NCI-H128 (cell line): Measurements from ENCODE around the gene PCBD2.
"Not testable (repeated sequence)": the region's sequence is repeated elsewhere in the genome, so short reads cannot be mapped to it uniquely, and the experiment has no call there.

ENCODE experiments used
- DNase-seq: peaks from one replicate; lab custom pipeline; 2025; ENCODE audit not compliant: unreplicated experiment; lab: John Stamatoyannopoulos, UW

PCBD2 gene

DNA sequence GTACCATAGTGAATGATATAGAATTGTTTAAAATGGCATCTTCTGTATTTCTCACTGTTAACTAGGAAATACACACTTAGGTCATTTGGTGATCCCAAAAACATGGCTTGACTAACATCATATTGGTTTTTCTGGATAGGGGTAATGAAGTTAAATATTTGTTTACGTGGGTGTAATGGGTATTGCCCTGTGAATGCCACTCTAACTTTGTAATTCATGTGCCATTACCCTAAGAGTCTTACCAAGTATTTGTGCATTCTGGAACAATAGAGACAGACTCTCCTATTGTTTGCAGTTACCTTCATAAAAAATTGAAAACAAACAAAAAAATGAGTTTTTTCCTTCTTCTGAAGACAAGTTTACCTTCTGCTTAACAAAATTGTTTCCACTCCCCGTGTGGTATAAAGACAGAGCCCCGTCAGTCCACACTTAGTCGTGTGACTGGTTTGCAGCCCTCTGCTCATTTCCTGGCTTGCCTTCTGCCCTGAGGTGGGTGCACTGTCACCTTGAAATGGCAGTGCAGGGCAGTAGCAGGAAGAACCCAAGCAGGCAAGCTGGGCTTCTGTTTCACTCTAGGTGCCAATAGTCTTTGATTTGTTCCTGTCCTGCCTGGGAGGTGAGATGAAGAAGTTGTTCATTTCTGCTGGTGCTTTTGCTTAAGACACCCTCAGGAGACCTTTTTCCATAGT is 53.1 kb downstream of the PCBD2 start:
- no peak for DNase-seq

DNA sequence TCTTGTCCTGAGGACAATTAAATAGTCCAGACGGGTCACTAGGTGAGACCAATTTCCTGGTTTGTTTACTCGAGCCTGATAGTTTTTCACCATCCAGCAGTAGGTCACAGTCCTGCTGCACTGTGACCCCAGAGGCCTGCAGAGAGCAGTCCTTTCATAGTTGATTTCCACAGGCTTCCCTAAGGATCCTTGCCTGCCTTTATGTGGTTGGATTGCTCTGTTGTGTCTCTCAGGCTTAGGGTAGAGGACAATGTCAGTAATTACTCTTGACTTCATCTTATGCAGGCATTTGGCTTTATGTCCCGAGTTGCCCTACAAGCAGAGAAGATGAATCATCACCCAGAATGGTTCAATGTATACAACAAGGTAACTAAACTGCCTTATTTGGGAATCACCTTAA is 53.8 kb downstream of the PCBD2 start:
- DNase-seq, result no peak

DNA sequence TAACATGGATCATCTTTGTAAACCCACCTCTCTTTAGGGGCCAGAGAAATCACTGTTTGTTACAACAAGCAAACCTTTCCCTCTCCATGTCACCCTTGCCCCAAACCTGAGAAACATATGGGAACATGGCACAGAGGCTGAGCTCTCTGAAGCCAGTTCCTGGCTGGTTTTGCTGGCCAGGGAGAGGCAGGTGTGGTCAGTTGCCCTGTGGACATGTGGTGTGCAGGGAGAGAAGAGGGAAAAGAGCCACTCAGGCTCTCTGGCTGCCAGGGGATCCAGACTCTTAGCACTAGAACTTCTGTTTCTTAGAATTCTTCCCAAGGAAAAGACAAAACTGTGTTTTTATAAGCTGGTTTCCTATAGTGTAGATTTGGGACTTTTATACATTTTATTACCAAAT is 58.2 kb downstream of the PCBD2 start:
- no peak for DNase-seq

DNA sequence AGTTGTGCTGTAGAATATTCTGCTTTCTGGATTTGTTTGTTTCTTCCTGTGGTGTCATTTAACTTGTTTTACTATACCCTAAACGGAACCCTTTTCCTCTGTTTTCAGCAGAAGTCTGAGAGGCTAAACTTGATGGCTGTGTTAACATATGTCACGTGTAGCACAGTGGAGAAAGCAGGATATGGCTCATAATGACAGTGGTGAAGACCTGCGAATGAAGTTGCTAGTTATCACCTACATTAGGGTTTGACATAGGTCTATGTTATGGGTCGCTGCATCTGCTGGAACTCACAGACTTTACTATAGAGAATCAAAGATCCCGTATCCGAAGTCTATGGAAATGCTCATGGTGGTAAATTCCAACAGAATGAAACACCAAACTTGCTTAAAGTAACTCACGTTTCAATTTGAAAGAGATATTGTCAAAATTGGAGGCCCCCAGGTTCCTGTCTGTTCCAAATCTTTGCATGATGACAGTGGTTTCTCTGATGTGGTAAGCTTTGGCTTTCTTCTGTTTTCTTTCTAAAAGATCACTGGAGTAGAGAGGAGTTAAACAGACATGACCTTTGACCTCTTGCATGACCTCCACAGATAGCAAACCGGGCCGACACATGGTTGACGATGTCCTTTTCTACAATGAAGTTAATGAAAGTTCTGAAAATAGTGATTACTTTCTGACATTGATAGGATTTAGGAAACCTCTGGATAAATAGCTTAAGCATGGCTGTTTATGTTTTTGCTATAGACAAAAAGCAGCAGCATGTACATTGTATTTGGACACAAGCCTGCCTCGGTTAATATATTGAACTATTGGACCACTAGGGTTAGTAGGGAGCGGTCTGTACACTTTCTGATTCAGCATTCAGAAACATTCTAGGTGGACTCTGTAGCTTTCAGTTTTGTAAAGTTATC is 59.7 kb downstream of the PCBD2 start:
- no peak for DNase-seq

DNA sequence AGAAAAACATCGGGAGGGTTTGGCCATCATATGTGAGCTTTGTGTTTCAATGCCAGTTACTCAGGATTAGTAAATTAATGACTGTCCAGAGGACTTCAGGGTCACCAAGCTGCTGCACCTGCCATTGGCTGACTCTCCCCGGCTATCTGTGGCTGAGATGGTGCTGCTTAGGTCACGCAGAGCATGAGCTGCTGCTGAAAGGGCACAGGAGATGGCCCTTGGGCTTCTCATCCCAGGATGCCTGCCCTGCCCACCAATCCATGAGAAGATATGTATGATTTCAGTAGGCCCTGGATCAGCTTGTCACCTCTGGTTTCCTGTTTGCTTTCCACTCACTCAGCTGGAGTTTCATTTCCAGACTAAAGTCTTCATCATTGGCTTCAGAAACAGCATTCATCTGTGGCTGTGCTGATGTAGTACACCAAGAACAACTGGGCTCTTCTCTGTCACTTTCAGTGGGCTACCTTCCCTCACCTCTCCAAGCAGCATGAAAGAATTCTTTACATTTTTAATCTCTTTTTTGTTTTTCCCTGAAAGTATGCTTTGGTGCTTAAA is 60.4 kb downstream of the PCBD2 start:
- no peak for DNase-seq

DNA sequence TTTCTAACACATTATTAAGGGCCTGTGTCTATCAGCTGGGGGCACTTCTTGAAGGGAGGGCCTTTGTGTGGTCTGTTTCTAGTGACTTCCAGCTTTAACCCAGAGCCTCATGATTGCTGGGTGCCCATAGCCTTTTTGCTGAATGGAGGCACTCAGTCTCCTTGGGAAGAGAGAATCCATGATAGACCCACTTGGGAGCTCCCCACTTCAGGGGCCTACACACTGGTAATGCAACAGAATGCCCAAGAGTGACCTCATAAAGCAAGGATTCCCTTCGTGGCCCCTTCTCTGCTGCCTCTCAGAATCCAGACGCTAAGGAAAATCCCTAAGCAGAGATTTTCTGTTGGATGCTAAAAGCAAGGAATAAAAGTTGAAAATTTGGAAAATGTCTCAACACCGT is 62.7 kb downstream of the PCBD2 start, which contains the start of gene CATSPER3:
Gene CATSPER3 (plus strand): TSS at position 301 of the 400 bp plus-strand sequence. CDS start 85 bp downstream, at position 386.
- no peak for DNase-seq

DNA sequence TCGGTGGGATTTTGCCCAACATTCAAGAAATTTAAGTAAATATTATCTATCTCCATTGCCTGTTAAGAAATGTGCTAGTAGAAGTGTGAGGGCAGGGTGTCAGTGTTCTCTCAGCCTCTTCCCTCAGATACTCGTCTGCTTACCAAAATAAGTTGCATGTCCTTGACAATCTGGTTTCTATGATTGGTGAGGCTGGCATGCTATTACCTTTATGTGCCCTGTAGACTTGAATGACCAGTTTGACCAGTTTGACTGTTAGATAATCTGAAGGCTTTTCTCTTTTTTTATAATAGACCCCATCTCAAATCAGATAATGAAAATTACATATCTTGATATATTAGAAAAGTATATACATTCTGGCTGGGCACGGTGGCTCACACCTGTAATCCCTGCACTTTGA is 63.1 kb downstream of the PCBD2 start:
- DNase-seq, result no peak

DNA sequence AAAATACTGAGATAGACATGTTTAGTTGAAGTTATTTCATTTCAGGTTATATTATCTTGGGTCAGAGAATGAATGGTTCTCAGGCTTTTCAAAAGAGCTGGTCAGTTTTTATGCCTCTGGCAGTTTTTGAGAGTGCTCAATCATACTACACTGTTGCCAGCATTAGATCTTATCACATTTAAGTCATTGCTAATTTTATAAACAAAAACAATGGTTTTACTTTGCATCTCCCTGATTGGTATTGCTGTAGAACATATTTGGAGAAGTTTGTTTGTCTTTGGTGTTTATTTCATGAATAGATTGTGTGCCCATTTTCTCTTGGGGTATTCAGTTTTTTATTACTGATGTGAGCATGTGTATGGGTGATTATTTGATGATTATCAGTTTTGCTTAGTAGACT is 64.2 kb downstream of the PCBD2 start:
- DNase-seq, result no peak

DNA sequence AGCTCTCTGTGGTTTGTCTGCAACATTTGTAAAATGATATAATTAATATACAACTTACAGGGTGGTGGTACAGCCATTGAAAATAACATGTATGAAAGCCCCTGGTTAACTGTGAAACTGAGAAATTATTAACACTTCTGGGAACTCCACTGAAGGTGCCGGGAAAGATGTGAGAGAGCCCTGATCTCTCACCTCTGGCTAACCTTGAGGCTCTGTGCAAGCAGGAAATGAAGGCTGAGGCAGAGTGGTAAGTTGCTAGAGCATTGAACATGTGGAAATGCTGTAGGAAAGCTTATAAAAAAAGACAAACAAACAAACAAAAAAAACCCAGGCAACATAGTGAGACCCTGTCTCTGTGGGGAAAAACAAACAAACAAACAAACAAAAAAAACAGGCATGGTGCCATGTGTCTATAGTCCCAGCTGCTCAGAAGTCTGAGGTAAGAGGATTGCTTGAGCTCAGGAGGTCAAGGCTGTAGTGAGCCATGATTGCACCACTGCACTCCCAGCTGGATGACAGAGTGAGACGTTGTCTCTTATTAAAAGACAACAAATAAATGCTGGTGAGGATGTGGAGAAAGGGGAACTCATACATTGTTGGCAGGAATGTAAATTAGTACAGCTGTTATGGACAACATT is 70.3 kb downstream of the PCBD2 start:
- no peak for DNase-seq

DNA sequence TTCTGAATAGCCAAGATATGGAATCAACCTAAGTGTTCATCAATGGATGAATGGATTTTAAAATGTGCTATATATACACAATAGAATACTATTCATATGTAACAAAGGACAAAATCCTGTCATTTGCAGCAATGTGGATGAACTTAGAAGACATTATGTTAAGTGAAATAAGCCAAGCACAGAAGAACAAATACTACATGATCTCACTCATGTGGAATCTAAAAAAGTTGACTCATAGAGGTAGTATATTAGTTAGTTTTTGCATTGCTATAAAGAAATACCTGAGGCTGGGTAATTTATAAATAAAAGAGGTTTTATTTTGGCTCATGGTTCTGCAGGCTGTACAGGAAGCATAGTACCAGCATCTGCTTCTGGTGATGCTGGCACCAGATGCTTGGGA is 70.9 kb downstream of the PCBD2 start:
- DNase-seq, result no peak

DNA sequence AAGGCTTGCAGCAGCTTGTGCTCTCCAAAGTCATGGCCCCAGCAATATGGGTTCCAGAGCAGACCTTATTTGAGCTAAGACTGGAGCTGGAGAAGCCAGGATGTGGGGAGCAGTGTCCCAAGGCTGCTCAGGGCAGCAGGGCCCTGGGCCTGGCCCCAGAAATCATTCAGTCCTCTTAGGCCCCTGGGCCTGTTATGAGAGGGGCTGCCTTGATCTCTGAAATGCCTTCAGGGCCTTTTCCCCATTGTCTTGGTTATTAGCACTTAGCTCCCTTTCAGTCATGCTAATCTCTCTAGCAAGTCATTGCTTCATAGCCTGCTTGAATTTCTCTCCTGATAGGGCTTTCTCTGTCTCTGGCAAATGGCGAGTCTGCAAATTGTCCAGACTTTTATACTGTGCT is 71.9 kb downstream of the PCBD2 start:
- DNase-seq, result no peak

DNA sequence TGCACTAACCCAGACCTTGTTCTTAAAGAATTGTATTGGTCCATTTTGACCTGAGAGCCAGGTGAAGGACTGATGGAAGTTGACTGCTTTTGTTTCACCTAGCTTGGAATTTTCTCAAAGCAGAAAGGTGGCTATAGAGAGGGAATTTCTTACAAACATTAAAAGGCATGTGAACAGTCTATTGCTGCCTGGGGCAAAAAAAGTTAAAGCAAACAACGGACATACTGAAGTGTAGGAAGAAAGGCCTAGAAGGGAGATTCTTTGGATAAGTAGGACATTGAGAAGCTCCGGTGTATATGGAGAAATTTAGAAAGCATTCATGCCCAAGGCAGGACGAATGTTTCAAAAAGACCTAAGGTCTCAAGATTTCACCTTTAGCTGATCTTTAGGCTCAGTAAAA is 74.5 kb downstream of the PCBD2 start:
- DNase-seq, result no peak

DNA sequence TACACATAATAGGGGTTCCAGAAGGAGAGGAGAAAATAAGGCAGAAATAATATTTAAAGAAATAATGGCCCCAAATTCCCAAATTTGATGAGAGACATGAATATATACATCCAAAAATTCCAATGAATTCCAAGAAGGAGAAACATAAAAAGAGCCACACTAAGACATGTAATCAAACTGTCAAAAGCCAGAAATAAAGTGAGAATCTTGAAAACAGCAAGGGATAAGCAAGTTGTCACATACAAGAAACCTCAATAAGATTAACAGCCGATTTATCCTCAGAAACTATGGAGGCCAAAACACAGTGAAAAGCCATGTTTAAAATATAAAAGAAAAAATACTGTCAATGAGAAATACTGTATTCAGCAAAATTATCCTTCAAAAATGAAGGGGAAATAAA is 77.3 kb downstream of the PCBD2 start:
- DNase-seq, result no peak

DNA sequence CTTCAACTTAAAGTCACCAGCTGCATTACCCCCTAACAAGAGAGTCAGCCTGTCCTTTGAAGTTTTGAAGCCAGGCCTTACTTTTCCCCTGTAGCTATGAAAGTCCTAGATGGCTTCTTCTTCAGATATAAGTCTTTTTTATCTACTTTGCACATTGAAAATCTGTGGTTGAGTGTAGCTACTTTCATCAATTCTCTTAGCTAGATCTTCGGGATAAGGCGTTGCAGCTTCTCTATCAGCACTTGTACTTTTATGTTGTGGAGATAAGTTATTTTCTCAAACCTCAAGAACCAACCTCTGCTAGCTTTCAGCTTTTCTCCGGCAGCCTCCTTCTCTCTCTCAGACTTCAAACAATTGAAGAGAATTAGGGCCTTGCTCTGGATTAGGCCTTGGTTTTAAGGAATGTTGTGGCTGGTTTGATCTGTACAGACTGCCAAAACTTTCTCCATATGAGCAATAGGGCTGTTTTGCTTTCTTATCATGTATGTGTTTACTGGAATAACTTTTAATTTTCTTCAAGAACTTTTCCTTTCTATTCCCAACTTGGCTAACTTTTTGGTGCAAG is 84.4 kb downstream of the PCBD2 start:
- DNase-seq, result no peak

DNA sequence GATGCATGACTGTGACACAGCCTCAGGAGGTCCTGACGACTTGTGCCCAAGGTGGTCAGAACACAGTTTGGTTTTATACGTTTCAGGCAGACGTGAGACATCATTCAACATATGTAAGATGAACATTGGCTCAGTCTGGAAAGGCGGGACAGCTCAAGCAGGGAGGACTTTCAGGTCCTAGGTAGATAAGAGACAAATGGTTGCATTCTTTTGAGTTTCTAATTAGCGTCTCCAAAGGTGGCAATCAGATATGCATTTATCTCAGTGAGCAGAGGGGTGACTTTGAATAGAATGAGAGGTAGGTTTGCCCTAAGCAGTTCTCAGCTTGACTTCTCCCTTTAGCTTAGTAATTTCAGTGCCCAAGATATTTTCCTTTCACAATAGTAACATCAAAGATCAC is 85.3 kb downstream of the PCBD2 start:
- DNase-seq, result not testable (repeated sequence)

DNA sequence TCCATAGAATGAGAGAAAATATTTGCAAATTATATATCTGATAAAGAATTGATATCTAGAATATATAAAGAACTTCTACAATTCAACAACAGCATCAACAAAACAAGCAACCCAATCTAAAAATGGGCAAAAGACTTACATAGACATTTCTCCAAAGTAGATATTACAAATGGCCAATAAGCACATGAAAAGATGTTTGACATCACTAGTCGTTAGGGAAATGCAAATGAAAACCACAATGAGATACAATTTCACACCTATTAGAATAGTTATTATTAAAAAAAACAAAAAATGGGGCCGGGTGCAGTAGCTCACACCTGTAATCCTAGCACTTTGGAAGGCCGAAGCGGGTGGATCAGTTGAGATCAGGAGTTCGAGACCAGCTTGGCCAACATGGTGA is 87.2 kb downstream of the PCBD2 start:
- no peak for DNase-seq

DNA sequence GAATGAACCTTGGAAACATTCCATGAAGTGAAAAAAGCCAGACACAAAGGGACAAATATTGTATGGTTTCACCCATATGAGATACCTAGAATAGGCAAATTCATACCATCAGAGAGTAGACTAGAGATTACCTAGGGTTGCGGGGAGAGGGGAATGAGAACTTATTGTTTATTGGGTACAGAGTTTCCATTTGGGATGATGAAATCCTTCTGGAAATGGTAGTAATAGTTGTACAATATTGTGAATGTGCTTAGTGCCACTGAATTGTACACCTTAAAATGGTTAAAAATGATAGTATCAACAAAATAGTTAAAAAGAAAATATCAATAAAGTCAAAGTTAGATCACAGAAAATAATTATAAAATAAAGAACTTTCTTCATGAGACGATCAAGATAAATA is 88.2 kb downstream of the PCBD2 start:
- DNase-seq, result no peak

DNA sequence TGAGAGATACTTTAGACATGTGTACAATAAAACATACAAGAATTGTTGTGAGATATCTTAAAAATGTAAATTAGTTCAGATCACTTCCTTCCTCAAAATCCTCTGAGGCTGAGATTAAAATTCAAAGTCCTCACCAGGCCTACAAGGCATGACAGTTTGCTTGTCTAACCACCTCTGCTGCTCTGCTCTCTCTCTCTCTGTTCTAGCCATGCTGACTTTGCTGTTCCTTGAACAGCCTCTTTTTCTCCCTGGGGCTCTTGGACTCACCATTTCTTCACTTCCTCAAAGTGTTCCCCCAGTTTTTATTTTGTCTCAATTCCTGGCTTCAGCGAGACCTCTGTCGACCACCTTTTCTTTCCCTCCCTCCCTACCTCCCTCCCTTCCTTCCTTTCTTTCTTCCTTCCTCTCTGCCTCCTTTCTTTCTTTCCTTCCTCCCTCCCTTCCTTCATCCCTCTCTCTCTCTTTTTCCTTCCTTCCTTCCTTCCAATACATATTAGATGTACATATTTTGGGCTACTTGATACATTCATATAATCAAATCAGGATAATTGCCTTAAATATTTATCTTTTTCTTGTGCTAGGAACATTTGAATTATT is 89.7 kb downstream of the PCBD2 start:
- no peak for DNase-seq

DNA sequence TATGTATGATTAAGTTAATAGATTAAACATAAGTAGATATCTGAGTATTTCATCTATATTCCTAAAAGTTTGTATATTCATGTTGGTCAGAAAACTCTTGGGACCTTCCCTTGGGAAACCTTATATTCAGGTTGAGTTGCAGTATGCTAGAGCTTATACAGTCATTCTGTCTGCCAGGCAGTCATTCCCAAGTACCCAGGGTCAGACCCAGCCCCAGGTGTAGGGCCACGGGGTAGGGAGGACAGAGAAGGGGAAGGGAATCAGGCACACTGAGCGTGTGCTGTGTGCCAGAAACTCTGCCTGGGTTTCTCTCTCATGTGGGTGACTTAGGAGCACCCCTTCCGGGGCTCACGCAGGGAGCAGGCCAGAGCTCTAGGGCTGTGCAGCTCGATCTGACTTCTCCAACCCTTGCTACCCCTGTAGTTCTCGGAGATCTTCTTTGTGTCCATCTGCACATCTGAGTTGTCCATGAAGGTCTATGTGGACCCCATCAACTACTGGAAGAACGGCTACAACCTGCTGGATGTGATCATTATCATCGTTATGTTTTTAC is 91.0 kb downstream of the PCBD2 start:
- DNase-seq, result no peak

DNA sequence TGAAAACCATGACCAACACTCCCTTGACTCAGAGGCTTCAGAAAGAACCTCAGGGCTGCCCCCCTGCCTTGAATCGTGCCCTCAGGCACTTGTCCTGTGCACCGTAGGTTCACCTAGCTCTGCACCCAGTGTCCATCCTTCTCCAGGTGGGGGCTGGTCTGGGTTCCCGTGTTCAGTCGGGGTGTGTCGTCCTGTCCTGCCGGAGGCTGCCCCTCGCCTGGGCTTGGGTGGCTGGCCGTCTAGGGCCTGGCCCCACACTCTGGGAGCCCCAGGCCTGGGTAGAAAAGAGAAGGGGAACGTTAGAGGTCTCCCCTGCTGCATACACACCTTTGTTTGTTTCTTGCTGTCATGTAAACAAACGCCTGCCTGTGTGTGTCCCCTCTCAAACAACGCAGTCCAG is 92.1 kb downstream of the PCBD2 start:
- DNase-seq, result no peak

DNA sequence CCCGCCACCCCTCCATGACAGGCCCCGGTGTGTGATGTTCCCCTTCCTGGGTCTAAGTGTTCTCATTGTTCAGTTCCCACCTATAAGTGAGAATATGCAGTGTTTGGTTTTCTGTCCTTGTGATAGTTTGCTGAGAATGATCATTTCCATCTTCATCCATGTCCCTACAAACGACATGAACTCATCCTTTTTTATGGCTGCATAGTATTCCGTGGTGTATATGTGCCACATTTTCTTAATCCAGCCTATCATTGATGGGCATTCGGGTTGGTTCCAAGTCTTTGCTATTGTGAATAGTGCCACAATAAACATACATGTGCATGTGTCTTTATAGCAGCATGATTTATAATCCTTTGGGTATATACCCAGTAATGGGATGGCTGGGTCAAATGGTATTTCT is 93.1 kb downstream of the PCBD2 start:
- DNase-seq, result not testable (repeated sequence)
